HG03103 (cell line): ENCODE data around the gene LTBP4.
A peak's percentile ranks its signal among the peaks of the same experiment; 100 is the strongest.
"Not testable (repeated sequence)": the region's sequence is repeated elsewhere in the genome, so short reads cannot be mapped to it uniquely, and the experiment has no call there.

Experiments used
- ATAC-seq: cut with Tn5 transposase; IDR thresholded peaks from one replicate; pipeline ENCODE4 v1.9.1; 2021; ENCODE audit warnings: low read depth; ENCODE audit not compliant: unreplicated experiment

Gene LTBP4, protein sequence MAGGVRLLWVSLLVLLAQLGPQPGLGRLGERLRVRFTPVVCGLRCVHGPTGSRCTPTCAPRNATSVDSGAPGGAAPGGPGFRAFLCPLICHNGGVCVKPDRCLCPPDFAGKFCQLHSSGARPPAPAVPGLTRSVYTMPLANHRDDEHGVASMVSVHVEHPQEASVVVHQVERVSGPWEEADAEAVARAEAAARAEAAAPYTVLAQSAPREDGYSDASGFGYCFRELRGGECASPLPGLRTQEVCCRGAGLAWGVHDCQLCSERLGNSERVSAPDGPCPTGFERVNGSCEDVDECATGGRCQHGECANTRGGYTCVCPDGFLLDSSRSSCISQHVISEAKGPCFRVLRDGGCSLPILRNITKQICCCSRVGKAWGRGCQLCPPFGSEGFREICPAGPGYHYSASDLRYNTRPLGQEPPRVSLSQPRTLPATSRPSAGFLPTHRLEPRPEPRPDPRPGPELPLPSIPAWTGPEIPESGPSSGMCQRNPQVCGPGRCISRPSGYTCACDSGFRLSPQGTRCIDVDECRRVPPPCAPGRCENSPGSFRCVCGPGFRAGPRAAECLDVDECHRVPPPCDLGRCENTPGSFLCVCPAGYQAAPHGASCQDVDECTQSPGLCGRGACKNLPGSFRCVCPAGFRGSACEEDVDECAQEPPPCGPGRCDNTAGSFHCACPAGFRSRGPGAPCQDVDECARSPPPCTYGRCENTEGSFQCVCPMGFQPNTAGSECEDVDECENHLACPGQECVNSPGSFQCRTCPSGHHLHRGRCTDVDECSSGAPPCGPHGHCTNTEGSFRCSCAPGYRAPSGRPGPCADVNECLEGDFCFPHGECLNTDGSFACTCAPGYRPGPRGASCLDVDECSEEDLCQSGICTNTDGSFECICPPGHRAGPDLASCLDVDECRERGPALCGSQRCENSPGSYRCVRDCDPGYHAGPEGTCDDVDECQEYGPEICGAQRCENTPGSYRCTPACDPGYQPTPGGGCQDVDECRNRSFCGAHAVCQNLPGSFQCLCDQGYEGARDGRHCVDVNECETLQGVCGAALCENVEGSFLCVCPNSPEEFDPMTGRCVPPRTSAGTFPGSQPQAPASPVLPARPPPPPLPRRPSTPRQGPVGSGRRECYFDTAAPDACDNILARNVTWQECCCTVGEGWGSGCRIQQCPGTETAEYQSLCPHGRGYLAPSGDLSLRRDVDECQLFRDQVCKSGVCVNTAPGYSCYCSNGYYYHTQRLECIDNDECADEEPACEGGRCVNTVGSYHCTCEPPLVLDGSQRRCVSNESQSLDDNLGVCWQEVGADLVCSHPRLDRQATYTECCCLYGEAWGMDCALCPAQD (N-terminal part only)

DNA sequence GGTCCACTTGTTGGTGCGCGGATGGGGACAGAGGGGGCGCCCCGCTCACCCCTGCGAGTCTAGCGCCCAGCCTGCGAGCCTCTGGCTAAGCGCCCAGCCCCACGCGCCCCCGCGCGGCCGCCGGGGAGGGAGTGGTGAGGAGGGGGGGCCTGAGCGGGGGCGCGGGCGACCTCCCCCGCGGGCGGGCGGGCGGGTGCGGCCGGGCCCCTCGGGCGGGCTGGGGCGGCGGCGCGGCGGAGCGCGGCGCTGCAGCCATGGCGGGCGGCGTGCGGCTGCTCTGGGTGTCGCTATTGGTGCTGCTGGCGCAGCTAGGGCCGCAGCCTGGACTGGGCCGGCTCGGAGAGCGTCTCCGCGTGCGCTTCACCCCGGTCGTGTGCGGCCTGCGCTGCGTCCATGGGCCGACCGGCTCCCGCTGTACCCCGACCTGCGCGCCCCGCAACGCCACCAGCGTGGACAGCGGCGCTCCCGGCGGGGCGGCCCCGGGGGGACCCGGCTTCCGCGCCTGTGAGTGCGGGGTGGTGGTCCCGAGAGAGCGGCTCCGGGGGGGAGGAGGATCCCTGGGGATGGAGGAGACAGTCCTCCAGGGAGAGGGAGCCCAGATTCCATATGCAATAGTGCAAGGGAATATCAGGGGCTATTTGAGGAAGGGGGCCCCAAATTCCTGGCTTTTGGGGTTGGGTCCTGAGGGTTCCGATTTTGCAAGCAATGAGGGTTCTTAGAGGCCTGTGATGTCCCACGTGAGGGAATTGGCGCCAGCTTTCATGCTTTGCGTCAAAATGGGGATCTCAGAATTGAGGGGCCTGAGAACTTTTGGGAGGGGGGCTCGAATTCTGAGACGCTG is at the start of gene LTBP4:
Gene LTBP4, plus strand, starts transcription at position 236 of the 841 bp plus-strand sequence. Its CDS starts 19 bp downstream, at position 255.
- no peak for ATAC-seq

DNA sequence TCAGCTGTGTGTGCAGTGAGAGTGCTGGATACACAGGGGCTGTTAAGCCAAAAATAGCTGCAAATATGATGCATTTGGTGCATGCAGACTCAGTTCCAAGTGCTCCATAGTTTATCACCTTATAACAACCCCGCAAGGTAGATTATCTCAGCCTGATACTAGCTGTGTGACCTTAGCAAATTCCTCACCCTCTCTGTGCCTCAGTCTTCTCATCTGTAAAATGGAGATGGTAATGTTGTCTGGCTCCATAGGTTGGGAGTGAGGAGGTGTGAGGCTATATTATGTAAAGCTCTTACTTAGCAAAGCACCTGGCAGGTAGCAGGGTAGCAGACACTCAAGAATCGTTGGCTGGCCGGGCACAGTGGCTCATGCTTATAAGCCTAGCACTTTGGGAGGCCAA is 48.3 kb upstream of the LTBP4 start:
- no peak for ATAC-seq

- no peak for ATAC-seq
Measured at GRCh38 chr19:40553885-40554857, 47.0 kb upstream of the LTBP4 start.

DNA sequence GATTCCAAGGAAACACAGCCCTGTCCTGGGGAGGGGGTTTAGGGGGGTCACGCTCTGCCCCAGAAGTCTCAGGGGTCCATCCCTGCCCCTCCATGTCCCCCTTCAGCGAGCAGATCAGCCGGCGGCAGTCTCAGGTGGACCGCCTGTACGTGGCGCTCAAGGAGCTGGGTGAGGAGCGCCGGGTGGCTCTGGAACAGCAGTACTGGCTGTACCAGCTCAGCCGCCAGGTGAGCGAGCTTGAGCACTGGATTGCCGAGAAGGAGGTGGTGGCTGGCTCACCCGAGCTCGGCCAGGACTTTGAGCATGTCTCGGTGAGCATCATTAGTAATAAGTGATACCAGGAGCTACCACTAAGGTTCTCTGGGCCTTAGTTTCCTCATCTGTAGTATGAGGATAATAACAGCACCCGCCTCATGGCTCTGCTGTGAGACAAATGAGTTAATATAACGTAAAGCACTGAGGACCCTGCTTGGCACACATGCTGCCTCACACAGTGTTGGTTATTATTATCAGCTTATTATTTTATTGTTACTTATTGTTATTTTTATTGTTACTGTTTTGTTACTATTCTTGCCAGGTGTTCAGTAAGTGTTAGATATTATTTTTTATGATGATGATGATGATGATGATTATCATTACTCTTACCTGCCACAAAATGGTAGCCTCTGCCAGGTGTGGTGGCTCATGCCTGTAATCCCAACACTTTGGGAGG is 45.0 kb upstream of the LTBP4 start:
- ATAC-seq = no peak

GRCh38 chr19:40556953-40557530 is 44.1 kb upstream of the LTBP4 start:
- no peak for ATAC-seq

- ATAC-seq = no peak
Measured at GRCh38 chr19:40559394-40559793, 41.8 kb upstream of the LTBP4 start.

DNA sequence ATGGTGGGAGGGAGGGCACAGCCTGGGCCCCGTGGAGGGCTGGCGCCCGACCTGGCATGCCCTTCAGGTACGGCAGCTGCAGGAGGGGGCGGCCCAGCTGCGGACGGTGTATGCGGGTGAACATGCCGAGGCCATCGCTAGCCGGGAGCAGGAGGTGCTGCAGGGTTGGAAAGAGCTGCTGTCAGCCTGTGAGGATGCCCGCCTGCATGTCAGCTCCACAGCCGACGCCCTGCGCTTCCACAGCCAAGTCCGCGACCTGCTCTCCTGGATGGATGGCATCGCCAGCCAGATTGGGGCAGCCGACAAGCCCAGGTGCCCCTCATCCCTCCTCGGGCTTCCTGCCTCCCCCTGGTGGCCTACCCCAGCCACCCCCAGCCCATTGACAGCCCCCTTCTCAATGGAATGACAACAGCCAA is 41.1 kb upstream of the LTBP4 start:
- no peak for ATAC-seq

GRCh38 chr19:40561947-40562346 is 39.2 kb upstream of the LTBP4 start:
- ATAC-seq = no peak

DNA sequence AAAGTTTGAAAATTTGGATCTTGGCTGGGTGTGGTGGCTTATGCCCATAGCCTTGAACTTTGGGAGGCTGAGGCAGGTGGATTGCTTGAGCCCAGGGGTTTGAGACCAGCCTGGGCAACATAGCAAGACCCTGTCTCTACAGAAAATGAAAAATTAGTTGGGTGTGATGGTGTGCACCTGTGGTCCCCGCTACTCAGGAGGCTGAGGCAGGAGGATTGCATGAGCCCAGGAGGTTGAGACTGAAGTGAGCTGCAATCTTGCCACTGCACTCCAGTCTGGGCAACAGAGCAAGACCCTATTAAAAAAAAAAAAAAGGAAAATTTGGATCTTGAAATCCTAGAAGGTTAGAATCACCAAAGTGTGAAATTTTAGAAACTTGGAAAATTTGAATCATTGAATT is 36.6 kb upstream of the LTBP4 start:
- ATAC-seq = not testable (repeated sequence)

DNA sequence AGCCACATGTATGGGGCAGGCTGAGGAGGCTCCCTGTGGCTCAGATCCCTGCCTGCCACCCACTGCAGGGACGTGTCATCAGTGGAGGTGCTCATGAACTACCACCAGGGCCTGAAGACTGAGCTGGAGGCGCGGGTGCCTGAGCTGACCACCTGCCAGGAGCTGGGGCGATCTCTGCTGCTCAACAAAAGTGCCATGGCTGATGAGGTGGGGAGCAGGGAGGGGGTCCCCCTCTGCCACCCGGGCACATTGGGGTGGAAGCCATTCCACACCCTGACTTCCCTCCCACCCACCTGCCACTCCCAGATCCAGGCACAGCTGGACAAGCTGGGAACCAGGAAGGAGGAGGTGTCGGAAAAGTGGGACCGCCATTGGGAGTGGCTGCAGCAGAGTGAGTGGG is 35.8 kb upstream of the LTBP4 start:
- no peak for ATAC-seq

DNA sequence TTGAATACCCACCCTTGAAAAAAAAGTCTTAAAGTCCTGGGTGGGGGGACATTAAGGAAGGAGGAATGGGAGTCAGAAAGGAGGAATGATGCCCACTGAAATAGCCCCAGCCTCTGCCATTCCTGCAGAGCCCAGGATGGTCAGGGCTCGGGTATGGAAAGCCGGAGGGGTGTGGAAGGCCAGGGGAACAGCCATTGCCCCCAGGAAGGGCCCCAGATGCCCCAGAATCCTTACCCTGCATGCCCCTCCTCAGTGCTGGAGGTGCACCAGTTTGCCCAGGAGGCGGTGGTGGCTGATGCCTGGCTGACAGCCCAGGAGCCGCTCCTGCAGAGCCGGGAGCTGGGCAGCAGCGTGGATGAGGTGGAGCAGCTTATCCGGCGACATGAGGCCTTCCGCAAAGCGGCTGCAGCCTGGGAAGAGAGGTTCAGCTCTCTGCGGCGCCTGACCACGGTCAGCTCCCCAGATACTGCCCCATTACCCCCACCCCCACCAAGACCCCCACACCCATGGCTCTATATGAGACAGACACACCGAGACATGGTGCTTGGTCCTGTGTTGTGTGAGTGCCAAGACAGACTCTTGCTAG is 35.2 kb upstream of the LTBP4 start:
- ATAC-seq = no peak

DNA sequence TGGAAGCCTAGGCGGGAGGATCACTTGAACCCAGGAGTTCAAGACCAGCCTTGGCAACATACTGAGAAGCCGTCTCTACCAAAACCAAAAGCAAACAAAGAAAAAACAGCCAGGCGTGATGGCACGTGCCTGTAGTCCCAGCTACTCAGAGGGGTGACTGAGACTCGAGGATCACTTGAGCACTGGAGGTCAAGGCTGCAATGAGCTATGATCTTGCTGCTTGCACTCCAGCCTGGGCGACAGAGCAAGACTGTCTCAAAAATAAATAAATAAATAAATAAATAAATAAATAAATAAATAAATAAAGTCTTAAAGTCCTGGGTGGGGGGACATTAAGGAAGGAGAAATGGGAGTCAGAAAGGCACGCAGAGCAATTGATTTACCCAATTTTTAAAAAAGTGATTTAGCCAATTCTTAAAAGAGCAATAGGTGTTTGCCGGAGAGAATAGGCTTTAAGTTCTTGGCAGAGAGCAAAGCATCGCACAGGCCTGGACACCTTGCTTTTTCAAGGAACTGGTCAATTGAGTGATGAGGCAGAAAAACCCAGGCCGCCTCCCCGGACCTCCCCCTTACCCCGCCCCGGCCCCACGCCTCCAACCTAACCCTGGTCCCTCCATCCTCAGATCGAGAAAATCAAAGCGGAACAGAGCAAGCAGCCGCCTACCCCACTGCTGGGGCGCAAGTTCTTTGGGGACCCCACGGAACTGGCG is 34.0 kb upstream of the LTBP4 start:
- ATAC-seq = no peak

GRCh38 chr19:40567750-40568494 is 33.2 kb upstream of the LTBP4 start:
- ATAC-seq = no peak

DNA sequence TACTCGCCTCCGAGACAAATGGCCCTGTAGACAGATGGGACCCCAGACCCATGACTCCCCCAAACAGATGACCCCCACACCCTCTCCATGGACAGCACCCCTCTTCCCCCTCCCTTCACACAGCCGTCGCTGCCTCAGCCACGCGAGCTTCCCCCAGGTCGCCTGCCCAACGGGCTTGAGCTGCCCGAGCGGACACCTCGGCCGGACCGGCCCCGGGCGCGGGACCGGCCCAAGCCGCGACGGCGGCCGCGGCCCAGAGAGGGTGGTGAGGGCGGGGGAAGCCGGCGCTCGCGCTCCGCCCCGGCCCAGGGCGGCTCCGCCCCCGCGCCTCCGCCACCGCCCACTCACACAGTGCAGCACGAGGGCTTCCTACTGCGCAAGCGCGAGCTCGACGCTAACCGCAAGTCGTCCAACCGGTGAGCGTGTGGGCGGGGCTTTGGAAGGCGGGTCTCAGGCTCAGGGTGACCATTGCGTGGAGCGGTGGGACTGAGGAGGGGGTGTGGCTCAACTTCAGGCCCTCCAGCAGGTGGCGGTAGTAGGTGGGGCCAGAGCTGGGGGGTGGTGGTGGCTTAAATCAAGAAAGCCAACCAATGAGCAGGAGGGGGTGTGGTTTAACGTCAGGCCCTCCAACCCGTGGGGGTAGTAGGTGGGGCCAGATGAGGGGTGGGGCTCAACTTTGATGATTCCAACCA is 30.7 kb upstream of the LTBP4 start:
- ATAC-seq = peak; percentile 79

- ATAC-seq = no peak
Measured at GRCh38 chr19:40571005-40571318, 30.2 kb upstream of the LTBP4 start.
